Thyroid gland (tissue), 4 donors: ENCODE data around the gene TLL1.

Experiments used
- POLR2A ChIP-seq, 2 donors: fragments of 450-650 bp; IDR thresholded peaks; one replicate each; pipeline ENCODE4 v1.6.1; 2017; ENCODE audit warnings: antibody characterized with exemption in 2 of 2, mild to moderate bottlenecking in 2 of 2, moderate library complexity in 1 of 2
- TF ChIP-seq, protein P1 (sequence below), 6 experiments: fragments of 200-600 bp in 3 of 6; fragments of 450-650 bp in 3 of 6; sonication (generic) in 3 of 6; IDR thresholded peaks; one replicate each; pipeline ENCODE4 v1.5.1; 2016 to 2019; ENCODE audit warnings: antibody characterized with exemption in 6 of 6, mild to moderate bottlenecking in 2 of 6, inconsistent platforms in 1 of 6, moderate library complexity in 1 of 6

DNA sequence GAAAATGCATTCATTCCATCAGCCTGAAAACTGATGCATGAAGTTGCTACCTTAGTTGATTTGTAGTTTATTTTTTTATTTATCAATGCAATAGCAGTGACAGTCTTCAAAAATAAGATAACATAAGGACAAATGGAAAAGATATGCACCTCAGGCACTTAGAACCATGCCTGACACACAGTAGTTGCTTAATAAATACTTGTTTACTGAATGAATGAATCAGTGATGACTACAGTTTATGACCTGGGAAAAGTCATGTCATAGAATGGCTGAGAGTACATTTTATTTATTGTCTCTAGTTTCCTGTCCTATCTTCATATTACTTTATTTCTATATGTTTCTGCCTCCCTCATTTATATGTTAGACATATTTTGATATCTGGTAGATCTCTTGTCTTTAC is 171.8 kb downstream of the TLL1 start:
- TF ChIP-seq, protein P1, sequence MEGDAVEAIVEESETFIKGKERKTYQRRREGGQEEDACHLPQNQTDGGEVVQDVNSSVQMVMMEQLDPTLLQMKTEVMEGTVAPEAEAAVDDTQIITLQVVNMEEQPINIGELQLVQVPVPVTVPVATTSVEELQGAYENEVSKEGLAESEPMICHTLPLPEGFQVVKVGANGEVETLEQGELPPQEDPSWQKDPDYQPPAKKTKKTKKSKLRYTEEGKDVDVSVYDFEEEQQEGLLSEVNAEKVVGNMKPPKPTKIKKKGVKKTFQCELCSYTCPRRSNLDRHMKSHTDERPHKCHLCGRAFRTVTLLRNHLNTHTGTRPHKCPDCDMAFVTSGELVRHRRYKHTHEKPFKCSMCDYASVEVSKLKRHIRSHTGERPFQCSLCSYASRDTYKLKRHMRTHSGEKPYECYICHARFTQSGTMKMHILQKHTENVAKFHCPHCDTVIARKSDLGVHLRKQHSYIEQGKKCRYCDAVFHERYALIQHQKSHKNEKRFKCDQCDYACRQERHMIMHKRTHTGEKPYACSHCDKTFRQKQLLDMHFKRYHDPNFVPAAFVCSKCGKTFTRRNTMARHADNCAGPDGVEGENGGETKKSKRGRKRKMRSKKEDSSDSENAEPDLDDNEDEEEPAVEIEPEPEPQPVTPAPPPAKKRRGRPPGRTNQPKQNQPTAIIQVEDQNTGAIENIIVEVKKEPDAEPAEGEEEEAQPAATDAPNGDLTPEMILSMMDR (IDR thresholded peaks at IDR 0.05): no peak
- no peak for TF ChIP-seq POLR2A (IDR thresholded peaks at IDR 0.05)
